ENCODE data around the gene HBD.
"Not testable (repeated sequence)": the region's sequence is repeated elsewhere in the genome, so short reads cannot be mapped to it uniquely, and the experiment has no call there.

DNA sequence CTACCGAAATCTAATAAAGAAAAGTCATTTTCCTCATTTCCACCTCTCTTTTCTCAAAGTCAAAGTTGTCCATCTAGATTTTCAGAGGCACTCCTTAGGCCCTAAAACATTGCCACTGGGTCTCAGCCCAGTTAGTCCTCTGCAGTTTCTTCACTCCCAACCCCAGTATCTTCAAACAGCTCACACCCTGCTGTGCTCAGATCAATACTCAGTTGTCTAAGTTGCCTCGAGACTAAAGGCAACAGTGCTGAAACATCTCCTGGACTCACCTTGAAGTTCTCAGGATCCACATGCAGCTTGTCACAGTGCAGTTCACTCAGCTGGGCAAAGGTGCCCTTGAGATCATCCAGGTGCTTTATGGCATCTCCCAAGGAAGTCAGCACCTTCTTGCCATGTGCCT lies 19.7 kb upstream of the HBD start:
- TF ChIP-seq, protein P1, sequence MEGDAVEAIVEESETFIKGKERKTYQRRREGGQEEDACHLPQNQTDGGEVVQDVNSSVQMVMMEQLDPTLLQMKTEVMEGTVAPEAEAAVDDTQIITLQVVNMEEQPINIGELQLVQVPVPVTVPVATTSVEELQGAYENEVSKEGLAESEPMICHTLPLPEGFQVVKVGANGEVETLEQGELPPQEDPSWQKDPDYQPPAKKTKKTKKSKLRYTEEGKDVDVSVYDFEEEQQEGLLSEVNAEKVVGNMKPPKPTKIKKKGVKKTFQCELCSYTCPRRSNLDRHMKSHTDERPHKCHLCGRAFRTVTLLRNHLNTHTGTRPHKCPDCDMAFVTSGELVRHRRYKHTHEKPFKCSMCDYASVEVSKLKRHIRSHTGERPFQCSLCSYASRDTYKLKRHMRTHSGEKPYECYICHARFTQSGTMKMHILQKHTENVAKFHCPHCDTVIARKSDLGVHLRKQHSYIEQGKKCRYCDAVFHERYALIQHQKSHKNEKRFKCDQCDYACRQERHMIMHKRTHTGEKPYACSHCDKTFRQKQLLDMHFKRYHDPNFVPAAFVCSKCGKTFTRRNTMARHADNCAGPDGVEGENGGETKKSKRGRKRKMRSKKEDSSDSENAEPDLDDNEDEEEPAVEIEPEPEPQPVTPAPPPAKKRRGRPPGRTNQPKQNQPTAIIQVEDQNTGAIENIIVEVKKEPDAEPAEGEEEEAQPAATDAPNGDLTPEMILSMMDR (IDR thresholded peaks at IDR 0.05 in 2 of 3, conservative IDR thresholded peaks at IDR 0.05 in 1 of 3; ENCODE audit: insufficient read depth in 2 of 3, low read depth in 1 of 3, low read length in 3 of 3), result not testable (repeated sequence)
- TF ChIP-seq KAT7 (CRISPR knock-in tag; IDR thresholded peaks at IDR 0.05; ENCODE audit: borderline replicate concordance); NFIC (IDR thresholded peaks at IDR 0.05); POLR2A (conservative IDR thresholded peaks at IDR 0.05); SETDB1 (IDR thresholded peaks at IDR 0.05; ENCODE audit: low read length); ILF3 (IDR thresholded peaks at IDR 0.05; ENCODE audit: borderline replicate concordance); MXI1 (IDR thresholded peaks at IDR 0.05; ENCODE audit: low read depth, low read length); CEBPG (CRISPR knock-in tag; IDR thresholded peaks at IDR 0.05); CEBPG (tag; conservative IDR thresholded peaks at IDR 0.05 in 1 of 2, IDR thresholded peaks at IDR 0.05 in 1 of 2); ZC3H4 (CRISPR knock-in tag; IDR thresholded peaks at IDR 0.05; ENCODE audit: borderline replicate concordance); GTF2F1 (IDR thresholded peaks at IDR 0.05; ENCODE audit: low read depth, low read length); EHMT2 (IDR thresholded peaks at IDR 0.05): not testable (repeated sequence)

Data from K562 (cell line).